Retinal pigment epithelial cell (primary cell): Measurements from ENCODE around the gene AGBL4.
"Not testable (repeated sequence)": the region's sequence is repeated elsewhere in the genome, so short reads cannot be mapped to it uniquely, and the experiment has no call there.

Source experiments
- DNase-seq: peaks from one replicate; pipeline ENCODE4 v3.0.0-alpha.2; 2010; ENCODE audit warnings: low read depth
- H3K4me3 ChIP-seq: 2 replicates; pipeline ENCODE4 v1.5.1; 2011; ENCODE audit warnings: mild to moderate bottlenecking, low read length, control low read depth, moderate library complexity
- TF ChIP-seq, protein P1 (sequence below): conservative IDR thresholded peaks from 2 replicates; pipeline ENCODE4 v1.5.1; 2011; ENCODE audit warnings: low read depth, low read length, control low read depth, inconsistent platforms

Gene AGBL4

DNA sequence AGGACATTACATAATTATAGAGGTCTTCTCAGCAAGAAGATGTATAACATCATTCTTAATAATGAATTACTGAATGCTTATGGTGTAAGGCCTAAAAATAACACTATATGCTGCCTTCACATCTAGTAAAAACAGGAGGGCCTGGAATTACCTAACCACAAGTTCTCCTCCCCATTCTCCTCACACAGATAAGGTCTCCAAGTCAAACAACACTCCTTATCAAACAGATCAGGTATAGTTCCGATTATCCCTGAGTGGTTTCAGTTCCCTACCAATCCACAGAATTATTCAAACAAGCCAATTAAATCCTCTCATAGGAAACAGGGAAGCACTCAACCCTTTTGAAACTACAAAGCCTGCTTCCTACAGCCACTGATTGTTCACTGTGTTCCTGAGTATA lies 4.0 kb upstream of the AGBL4 start:
- no peak for DNase-seq
- H3K4me3 ChIP-seq: no peak overlapping the region
- TF ChIP-seq, protein P1, sequence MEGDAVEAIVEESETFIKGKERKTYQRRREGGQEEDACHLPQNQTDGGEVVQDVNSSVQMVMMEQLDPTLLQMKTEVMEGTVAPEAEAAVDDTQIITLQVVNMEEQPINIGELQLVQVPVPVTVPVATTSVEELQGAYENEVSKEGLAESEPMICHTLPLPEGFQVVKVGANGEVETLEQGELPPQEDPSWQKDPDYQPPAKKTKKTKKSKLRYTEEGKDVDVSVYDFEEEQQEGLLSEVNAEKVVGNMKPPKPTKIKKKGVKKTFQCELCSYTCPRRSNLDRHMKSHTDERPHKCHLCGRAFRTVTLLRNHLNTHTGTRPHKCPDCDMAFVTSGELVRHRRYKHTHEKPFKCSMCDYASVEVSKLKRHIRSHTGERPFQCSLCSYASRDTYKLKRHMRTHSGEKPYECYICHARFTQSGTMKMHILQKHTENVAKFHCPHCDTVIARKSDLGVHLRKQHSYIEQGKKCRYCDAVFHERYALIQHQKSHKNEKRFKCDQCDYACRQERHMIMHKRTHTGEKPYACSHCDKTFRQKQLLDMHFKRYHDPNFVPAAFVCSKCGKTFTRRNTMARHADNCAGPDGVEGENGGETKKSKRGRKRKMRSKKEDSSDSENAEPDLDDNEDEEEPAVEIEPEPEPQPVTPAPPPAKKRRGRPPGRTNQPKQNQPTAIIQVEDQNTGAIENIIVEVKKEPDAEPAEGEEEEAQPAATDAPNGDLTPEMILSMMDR: no peak

DNA sequence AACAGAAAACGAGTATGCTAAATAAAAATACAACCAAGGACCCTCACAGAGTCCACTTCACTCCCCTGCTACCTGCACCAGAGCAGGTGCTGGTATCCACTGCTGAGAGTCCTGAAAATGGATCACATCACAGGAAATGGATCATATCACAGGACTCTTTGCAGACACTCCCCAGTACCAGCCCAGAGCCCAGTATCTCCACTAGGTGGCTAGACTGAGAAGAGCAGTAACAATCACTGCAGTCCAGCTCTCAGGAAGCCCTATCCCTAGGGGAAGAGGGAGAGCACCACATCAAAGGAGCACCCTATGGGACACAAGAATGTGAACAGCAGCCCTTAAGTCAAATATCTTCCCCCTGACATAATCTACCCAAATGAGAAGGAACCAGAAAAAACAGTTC lies 28.0 kb downstream of the AGBL4 start:
- DNase-seq: no peak
- TF ChIP-seq, protein P1: no peak
- no peak overlapping the region for H3K4me3 ChIP-seq

DNA sequence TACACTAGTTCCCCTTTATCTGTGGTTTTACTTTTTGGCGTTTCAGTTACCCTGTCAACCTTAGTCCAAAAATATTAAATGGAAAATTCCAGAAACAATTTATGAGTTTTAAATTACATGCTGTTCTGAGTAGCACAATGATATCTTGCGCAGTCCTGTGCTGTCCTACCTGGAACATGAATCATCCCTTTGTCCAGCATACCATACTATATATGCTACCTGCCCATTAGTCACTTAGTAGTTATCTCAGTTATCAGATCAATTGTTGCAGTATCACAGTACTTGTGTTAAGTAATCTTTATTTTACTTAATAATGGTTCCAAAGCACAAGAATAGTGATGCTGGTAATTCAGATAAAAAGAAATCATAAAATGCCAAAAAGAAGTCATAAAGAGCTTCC lies 52.7 kb downstream of the AGBL4 start:
- TF ChIP-seq, protein P1: no peak
- DNase-seq: no peak
- no peak overlapping the region for H3K4me3 ChIP-seq

DNA sequence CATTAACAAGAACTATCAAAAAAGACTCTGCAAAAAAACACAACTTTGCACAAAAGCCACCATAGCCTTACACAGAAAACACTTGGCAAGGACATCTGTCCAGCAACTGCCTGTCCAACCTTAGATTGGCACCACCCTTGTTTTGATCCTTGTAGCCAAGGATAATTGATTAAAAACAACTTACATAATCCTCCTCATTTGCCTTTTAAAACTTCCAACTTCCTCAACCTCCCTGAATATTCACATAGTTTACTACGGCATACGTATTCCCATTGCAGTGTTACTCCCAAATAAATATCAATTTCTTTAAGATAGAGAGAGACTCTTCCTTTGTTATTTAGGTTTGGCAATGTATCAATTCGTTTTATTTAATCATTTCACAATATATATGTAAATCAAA lies 72.4 kb downstream of the AGBL4 start:
- no peak for DNase-seq

DNA sequence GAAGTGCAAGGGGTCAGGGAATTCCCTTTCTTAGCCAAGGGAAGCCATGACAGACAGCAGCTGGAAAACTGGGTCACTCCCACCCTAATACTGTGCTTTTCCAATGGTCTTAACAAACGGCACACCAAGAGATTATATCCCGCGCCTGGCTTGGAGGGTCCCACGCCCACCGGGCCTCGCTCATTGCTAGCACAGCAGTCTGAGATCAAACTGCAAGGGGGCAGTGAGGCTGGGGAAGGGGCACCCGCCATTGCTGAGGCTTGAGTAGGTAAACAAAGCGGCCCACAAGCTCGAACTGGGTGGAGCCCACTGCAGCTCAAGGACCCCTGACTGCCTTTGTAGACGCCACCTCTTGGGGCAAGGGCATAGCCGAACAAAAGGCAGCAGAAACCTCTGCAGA lies 108.5 kb downstream of the AGBL4 start:
- H3K4me3 ChIP-seq, DNase-seq: not testable (repeated sequence)

More for the DNA sequence above, 72.4 kb downstream of the AGBL4 start:
- TF ChIP-seq, protein P1: no peak
- no peak overlapping the region for H3K4me3 ChIP-seq

DNA sequence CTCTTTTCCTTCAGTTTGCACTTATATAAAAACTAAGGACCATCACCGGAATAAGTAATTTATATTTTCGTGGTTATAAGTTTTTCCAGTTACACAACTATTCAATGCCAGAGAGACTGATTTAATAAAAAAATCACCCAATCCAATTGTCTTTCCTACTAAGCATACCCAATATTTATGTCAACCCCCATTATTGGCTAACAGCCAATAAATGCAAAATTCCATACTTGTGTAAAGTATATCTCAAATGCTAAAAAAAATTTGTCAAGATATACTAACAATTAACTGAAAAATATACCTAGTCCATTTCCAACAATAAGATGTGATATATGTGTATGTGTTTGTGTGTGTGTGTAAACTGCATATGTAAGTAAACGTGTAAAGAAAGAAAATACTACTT lies 117.4 kb downstream of the AGBL4 start:
- DNase-seq: no peak
- H3K4me3 ChIP-seq: no peak overlapping the region
- TF ChIP-seq, protein P1: no peak

DNA sequence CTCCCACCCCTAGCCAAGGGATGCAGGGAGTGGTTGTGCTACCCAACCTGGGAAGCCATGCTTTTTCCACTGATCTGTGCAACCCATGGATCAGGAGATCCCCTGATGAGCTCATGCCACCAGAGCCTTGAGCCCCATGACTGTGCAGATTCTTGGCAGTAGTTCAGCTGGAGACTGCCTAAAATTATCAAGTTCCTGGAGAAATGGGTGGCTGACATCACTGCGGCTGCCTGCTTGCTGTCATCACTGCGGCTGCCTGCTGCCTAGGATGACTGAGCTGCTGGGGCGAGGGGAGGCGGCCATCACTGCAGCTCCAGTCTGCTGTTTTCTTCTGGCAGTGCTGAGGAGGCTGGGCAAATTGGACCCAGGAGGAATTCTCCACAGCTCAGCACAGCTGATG lies 159.2 kb downstream of the AGBL4 start:
- no peak for DNase-seq
- no peak overlapping the region for H3K4me3 ChIP-seq
- TF ChIP-seq, protein P1: no peak

DNA sequence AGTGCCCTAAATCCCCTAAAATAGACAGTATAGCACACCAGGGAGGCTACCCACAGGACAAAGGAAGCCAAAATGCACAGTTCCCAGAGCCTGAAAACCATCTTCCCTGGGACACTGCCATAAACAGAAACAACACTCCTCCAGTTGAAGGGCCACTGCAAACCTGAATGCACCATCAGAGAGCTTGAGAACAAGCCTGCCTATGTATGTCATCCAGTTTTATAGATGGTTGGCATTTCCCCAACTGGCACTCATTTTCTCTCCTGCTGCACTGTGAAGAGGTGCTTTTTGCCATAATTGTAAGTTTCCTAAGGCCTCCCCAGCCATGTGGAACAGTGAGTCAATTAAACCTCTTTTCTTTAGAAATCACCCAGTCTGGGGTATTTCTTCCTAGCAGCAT lies 169.0 kb downstream of the AGBL4 start:
- no peak overlapping the region for H3K4me3 ChIP-seq
- TF ChIP-seq, protein P1: no peak
- no peak for DNase-seq
